BJ (cell line): ENCODE measurements around the gene OR10H3. TPM values are rescaled to one million over a fixed set of nuclear protein-coding genes. Genes with fewer than 3 reads are reported as not detected.

Experiments used
- CTCF ChIA-PET: fragments of 350-600 bp; formaldehyde crosslinking; extraction: SDS; loops from one replicate; lab custom pipeline; 2021; ENCODE audit warnings: antibody characterized with exemption, inconsistent platforms; lab: Yijun Ruan, JAX
- POLR2A ChIA-PET: fragments of 300-600 bp; sonication (Branson Sonifier 250); formaldehyde crosslinking; extraction: SDS; loops from one replicate; lab custom pipeline; 2021; ENCODE audit warnings: antibody characterized with exemption; lab: Charles Lee
- DNase-seq: peaks from one replicate; pipeline ENCODE4 v3.0.0-alpha.2; 2011; ENCODE audit warnings: low read depth
- H3K27me3 ChIP-seq: 2 replicates; pipeline ENCODE4 v1.6.0; 2011; ENCODE audit warnings: low read length; ENCODE audit not compliant: control insufficient read depth, insufficient read depth
- H3K36me3 ChIP-seq: 2 replicates; pipeline ENCODE4 v1.5.1; 2011; ENCODE audit warnings: low read length; ENCODE audit not compliant: control insufficient read depth, insufficient read depth
- H3K4me3 ChIP-seq: 2 replicates; pipeline ENCODE4 v1.5.1; 2011; ENCODE audit warnings: low read depth, mild to moderate bottlenecking, control low read depth, low read length
- polyA plus RNA-seq: library from polyadenylated mRNA; depleted of rRNA; stranded (reverse); fragments of >200 nt; gene quantifications from 2 replicates; pipeline ENCODE4 v1.2.3, GENCODE V29; 2011; rRNA removed
- TF ChIP-seq, protein P1 (sequence below): IDR thresholded peaks from 2 replicates; pipeline ENCODE4 v1.5.1; 2011; ENCODE audit warnings: low read depth, mild to moderate bottlenecking, control low read depth, inconsistent platforms, low read length, moderate library complexity; ENCODE audit not compliant: insufficient read depth

OR10H3 gene
- polyA plus RNA-seq, 1 experiment = not detected

GRCh38 chr19:15787611-15788155, 49.9 kb downstream of the OR10H3 start, which contains the start of gene OR10H5:
Gene OR10H5 (plus strand): TSS chr19:15787661. CDS start chr19:15794049, 6,388 bp downstream.
- Histone ChIP-seq H3K27me3 (no peaks in the 10 kb centered on the region), H3K4me3 (no peak within 1 kb of the TSS), H3K36me3 (no peaks in the 10 kb centered on the region)
- TF ChIP-seq, protein P1, sequence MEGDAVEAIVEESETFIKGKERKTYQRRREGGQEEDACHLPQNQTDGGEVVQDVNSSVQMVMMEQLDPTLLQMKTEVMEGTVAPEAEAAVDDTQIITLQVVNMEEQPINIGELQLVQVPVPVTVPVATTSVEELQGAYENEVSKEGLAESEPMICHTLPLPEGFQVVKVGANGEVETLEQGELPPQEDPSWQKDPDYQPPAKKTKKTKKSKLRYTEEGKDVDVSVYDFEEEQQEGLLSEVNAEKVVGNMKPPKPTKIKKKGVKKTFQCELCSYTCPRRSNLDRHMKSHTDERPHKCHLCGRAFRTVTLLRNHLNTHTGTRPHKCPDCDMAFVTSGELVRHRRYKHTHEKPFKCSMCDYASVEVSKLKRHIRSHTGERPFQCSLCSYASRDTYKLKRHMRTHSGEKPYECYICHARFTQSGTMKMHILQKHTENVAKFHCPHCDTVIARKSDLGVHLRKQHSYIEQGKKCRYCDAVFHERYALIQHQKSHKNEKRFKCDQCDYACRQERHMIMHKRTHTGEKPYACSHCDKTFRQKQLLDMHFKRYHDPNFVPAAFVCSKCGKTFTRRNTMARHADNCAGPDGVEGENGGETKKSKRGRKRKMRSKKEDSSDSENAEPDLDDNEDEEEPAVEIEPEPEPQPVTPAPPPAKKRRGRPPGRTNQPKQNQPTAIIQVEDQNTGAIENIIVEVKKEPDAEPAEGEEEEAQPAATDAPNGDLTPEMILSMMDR = no peak
- ChIA-PET POLR2A (no interaction called here), CTCF (no interaction called here)
- DNase-seq = no peak

DNA sequence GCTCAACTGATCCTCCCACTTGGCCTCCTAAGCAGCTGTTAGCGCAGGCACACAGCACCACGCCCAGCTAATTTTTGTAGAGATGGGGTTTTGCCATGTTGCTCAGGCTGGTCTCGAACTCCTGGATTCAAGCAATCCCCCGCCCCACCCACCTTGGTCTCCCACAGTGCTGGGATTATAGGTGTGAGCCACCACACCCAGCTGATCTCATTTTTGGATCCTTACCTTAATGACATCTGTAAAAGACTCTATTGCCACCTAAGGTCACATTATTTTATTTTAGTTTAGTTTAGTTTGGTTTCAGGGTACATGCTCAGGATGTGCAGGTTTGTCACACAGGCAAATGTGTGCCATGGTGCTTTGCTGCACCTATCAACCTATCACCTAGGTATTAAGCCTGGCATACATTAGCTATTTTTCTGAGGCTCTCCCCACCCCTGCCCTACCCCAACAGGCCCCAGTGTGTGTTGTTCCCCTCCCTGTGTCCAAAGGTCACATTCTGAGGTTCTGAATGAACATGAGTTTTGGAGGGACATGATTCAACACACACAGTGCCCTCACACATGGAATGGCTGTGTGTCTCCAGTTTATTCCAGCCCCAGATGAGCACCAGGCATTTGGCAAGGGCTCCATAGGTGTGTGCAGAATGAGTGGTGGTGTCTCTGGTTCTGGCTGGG, 50.9 kb downstream of the OR10H3 start:
- H3K4me3 ChIP-seq = no peak overlapping the region
- ChIA-PET CTCF (no interaction called here), POLR2A (no interaction called here)
- no peaks in the 10 kb centered on the region for H3K36me3 ChIP-seq
- DNase-seq = no peak
- TF ChIP-seq, protein P1 = no peak
- H3K27me3 ChIP-seq = no peaks in the 10 kb centered on the region

DNA sequence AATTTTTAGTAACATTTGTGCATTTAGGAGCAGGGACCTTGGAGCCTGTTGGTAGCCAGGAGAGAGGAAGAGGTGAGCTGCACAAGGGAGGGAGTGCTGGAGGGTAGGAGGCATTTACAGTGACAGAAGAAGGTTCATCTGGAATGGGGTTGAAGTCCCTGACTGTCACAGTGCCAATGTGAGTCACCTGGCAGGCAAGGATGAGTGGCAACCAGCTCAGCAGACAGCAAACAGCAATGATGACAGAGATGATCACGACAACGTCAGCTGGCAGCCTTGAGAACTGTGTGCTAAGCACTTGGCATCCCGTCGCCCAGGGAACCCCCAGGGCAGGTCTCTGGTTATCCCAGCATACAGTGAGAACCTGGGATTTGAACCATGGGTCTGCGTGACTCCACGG, 52.3 kb downstream of the OR10H3 start:
- DNase-seq = no peak
- POLR2A ChIA-PET = no interaction called here
- no peak overlapping the region for H3K4me3 ChIP-seq
- H3K36me3 ChIP-seq = no peaks in the 10 kb centered on the region
- TF ChIP-seq, protein P1 = no peak
- CTCF ChIA-PET = no interaction called here
- no peaks in the 10 kb centered on the region for H3K27me3 ChIP-seq

Other genes with a start within 250 kb of the OR10H3 start
- gene CYP4F22, start 229.5 kb upstream of the OR10H3 start, polyA plus RNA-seq = not detected in 2 replicates
- not detected in 2 replicates for gene CYP4F8, start 122.8 kb upstream of the OR10H3 start, polyA plus RNA-seq
- gene CYP4F3, start 97.1 kb upstream of the OR10H3 start, polyA plus RNA-seq = not detected in 2 replicates
- gene CYP4F12, start 64.9 kb upstream of the OR10H3 start, polyA plus RNA-seq = not detected in 2 replicates
- gene OR10H2, start 10.0 kb upstream of the OR10H3 start, polyA plus RNA-seq = not detected in 2 replicates
- gene OR10H5, start 49.7 kb downstream of the OR10H3 start, polyA plus RNA-seq = not detected in 2 replicates
- gene OR10H1, start 77.7 kb downstream of the OR10H3 start, polyA plus RNA-seq = not detected in 2 replicates
- gene CYP4F2, start 160.1 kb downstream of the OR10H3 start, polyA plus RNA-seq = not detected in 2 replicates
- not detected in 2 replicates for gene CYP4F11, start 196.5 kb downstream of the OR10H3 start, polyA plus RNA-seq
- not detected in 2 replicates for gene OR10H4, start 211.0 kb downstream of the OR10H3 start, polyA plus RNA-seq